Stimulated activated naive CD4-positive, alpha-beta T cell treated with Interleukin-2 at 50 U/mL for 16 hours (primary cell): ENCODE measurements around the gene IL17C.

Experiments
- DNase-seq: peaks from one replicate; lab custom pipeline; 2025; lab: John Stamatoyannopoulos, UW

IL17C gene

GRCh38 chr16:88627531-88628411 is 10.6 kb upstream of the IL17C start:
- DNase-seq = no peak

DNA sequence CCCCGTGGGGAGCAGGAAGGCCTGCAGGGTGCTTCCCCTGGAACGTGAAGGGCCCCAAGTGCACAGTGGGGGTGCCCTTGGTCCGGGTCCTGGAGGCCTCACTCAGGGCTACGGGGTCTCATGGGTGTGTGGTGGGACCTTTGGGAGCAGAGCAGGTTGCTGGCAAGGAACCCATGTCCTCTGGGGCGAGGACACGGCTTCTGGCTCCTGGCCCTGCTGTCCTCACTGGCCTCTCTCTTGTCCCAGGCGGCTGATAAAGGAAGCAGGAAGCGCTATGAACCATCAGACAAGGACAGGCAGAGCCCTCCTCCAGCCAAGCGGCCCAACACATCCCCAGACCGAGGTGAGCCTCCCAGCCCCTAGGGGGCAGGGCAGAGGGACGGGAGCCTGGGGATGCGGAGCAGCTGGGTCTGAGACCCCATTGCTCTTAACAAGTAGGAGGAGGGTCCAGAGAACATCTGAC is 9.8 kb upstream of the IL17C start:
- DNase-seq = no peak

DNA sequence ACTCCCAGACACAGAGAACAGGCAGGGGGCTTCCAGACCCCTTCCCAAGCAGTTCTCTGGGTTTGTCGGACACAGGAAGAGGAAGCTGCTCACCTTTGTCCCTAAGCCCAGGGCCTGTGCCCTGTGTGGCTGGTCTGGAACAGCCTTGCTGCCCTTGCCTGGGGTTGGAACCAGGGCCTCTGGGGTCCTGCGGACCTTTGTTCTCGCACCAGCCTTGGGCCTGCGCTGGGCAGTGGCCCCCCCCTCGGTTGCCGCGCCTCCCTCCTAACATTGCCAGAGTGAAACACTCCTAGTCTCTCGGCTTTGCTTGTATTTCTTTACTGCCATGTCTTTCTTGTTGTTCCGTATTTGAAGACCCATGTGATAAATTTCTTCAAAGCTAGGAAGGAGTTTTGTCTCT is 8.5 kb upstream of the IL17C start:
- no peak for DNase-seq

- DNase-seq = no peak
These were observed 7.9 kb upstream of the IL17C start for GRCh38 chr16:88630433-88630832.

GRCh38 chr16:88630941-88631340 is 7.4 kb upstream of the IL17C start:
- DNase-seq = no peak

DNA sequence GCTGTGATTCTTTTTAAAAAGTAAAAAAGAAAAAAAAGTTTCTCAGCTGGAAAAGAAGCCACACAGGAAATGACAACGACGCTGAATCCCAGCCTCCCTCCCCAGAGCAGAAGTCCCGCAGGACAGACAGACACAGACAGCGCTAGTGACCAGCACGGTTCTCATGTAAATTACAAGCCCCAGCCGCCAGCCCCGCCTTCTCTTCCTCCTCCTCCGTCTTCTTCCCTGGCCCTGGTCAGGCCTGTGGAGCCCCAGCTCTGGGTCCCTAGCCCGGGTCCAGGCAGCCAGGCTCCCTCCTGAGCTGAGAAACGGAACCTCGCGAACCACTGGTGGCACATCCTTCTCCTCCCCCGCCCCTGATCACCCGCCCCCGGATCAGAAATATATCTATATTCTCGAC is 7.0 kb upstream of the IL17C start:
- no peak for DNase-seq

GRCh38 chr16:88631920-88632586 is 6.3 kb upstream of the IL17C start:
- DNase-seq = no peak

GRCh38 chr16:88632587-88632930 is 5.8 kb upstream of the IL17C start:
- DNase-seq = no peak

- peak; percentile 43 for DNase-seq
These were observed 4.7 kb upstream of the IL17C start for GRCh38 chr16:88633684-88634140.

- peak; percentile 45 for DNase-seq
These were observed 4.0 kb upstream of the IL17C start for GRCh38 chr16:88634141-88634993.

DNA sequence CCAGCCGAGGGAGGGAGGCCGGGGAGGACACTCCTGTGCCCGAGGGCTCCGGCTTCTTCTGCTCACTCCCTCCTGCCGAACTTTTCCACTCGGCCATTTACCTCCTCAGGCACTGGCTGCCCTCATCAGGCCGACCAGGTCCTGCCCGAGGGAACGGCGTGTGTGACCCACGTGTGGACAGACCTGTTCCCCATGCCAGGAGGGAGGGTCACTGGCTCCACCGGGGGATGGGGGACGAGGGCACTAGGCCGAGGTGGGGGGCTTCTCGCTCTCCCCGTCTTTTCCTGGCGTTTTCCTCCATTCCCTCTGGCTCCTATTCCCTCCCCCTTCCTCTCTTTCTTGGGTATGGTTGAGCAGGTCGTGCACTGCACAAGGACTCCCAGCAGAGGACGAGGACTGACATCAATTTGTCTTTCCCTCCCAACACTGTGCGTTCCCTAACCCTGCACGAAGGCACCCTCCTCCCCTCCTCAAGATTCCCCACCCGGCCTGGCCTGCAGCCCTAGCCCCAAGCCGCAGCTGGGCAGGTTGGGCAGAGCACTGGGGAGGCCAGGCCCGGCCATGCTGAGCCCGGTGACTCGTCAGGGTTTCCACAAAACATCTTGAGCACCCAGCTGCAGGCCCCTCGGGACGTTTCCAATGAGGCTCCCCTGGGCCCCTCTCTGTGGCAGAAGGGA is 3.2 kb upstream of the IL17C start:
- no peak for DNase-seq

DNA sequence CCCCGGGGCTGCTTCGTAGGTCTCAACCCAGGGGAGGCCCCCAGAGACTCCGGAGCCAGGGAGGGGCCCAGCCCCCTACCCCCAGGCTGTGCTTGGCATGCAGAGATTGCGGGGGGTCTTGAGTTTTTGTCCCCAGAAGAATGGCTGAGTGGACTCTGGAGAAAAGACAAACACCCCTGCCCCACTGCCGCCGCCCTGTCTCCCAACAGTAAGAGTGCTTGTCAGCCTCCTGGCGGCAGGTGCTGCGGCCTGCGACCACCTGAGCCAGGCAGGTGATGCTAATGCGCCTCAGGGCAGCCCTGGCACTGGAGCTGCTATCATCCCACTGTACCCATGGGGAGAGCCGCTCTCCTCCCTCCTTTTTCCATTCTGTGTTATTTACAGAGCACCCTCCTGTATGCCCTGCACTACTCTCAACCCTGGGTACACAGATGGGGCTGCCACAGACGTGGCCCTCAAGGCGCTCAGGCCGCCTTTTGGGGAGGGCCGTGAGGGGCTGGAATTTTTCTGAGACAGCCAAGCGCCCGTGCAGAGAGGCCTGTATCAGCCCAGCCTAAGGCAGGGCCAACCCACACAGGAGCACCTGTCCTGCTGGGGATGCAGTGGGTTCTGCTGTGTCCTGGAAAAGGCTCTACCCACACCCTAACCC is 2.6 kb upstream of the IL17C start:
- DNase-seq = no peak

- no peak for DNase-seq
These were observed 1.7 kb upstream of the IL17C start for GRCh38 chr16:88636488-88637265.

- no peak for DNase-seq
These were observed 1.1 kb downstream of the IL17C start for GRCh38 chr16:88639231-88640038.

DNA sequence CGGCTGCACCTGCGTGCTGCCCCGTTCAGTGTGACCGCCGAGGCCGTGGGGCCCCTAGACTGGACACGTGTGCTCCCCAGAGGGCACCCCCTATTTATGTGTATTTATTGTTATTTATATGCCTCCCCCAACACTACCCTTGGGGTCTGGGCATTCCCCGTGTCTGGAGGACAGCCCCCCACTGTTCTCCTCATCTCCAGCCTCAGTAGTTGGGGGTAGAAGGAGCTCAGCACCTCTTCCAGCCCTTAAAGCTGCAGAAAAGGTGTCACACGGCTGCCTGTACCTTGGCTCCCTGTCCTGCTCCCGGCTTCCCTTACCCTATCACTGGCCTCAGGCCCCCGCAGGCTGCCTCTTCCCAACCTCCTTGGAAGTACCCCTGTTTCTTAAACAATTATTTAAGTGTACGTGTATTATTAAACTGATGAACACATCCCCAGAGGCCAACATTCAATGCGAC is 1.7 kb downstream of the IL17C start:
- DNase-seq = no peak

DNA sequence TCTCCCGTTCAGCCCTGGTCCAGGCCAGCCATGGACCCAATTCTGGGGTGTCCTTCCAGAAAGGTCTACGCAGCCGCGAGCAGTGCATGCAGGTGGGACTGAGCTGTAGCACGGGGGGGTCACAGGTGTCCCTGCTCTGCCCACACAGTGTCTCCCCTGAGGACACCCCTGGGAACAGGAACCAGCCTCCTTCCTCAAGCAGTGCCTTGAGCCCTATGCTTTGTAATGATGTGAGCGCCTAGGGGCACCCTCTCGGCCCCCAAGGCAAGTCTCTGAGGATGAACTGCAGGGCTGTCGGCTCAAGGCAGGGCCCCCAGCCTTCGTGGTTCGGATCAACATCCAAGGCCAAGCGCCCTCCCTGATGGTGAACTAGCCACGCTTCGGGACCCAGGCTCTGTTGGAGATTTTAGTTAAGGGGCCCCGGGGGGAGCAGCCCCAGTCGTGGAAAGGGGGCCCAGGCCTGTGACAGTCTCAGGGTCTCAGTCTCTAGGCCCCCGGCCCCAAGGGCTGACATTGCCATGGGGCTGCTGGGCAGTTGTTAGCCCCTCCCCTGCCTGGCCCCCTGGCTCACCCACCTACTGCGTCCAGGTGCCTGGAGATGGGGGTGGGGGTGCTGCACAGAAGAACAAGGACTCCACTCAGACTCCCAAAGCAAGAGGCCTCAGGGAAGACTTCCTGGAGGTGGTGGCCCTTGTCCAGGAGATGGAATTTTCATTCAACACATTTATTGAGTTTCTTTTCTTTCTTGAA is 2.3 kb downstream of the IL17C start:
- no peak for DNase-seq

DNA sequence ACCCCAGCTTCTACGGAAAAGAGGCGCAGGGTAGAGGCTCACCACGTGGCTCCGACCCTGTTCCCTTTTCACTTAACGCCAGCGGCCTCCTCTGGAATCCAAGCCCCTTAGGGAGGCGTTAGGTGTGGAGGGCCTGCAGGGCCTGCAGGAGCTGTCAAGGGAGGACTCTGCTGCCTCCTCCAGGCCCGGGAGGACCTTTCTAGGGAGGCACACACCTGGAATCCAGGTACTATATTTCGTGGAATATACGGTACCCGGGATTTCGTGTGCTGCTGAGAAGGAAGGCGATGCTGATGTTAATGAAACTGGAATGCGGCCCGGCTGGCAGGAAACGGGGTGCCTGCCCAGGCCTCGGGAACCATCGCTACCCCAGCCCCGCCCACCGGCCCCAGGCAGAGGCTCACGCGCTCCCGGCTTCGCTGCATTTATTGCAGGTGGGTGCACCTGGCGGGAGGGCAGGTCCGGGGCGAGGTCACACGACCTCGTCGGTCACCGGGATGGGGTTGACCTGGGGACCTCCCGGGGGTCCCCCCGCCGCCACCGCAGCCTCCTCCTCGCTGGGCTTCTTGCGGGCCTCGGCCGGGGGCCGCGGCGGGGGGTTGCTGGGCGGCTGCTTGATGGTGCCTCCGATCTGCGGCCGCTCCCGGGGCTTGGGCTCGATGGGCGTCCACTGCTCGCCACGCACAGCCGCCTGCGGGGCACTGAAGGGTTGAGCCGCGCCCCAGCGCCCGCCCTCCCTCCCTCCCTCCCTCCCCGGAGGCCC is 4.7 kb downstream of the IL17C start:
- no peak for DNase-seq

GRCh38 chr16:88643644-88643932 is 5.2 kb downstream of the IL17C start:
- no peak for DNase-seq
